ENCODE results near the gene LENEP. TPM values are rescaled to one million over a fixed set of nuclear protein-coding genes. Genes with fewer than 3 reads are reported as not detected.

The LENEP gene
- total and polyA plus RNA-seq, 12 donors: 0.44 TPM; not detected in 11

DNA sequence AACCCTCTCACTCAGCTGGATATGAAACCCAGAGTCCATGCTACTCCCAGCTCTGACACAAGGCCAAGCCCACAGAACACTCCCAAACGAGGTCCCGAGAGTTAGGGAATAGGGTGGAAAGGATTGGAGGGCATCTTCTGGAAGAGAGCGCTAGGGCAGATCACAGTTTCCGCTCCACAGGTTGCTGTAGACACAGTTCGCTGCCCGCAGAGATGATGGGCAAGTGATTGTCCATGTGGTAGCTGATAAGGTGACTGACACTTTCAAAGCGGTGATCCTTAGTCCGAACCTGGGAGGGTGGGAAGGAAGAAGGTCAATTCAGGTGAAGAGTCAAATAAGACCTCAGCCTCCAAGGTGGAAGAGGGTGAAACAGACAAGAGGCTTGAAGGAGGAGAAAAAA lies 29.7 kb upstream of the LENEP start:
- Histone ChIP-seq H3K4me1 (replicated peaks in 1 of 2) (peaks cover 13 to 29% of the 10 kb centered on the region in 2 donors), H3K4me3 (no peak overlapping the region), H3K27ac (peak overlapping the region in 1 of 5 donors; percentile 98), H3K9me3 (replicated peaks in 1 of 3) (no peaks in the 10 kb centered on the region), H3K36me3 (replicated peaks in 1 of 2) (peaks cover 0 to 72% of the 10 kb centered on the region in 2 donors), H3K27me3 (no peaks in the 10 kb centered on the region)
- no peak for DNase-seq
- intact Hi-C loops (cut with DNase I): loop anchor here in 1 of 2 donors (5.0 kb wide), 1 partner anchor 34 kb away; no protein-coding TSS in a partner anchor
- WGBS, 4 donors: 78 to 84% (median 79%) methylated on average over 8 of the region's 8 CpGs
- no peak for TF ChIP-seq POLR2A (IDR thresholded peaks at IDR 0.05)
- TF ChIP-seq CTCF (IDR thresholded peaks at IDR 0.05): no peak

GRCh38 chr1:154964359-154964758 lies 29.0 kb upstream of the LENEP start:
- H3K4me3 ChIP-seq: no peak overlapping the region
- intact Hi-C loops (cut with DNase I): loop anchor here in 1 of 2 donors (5.0 kb wide), 1 partner anchor 33 kb away; no protein-coding TSS in a partner anchor

DNA sequence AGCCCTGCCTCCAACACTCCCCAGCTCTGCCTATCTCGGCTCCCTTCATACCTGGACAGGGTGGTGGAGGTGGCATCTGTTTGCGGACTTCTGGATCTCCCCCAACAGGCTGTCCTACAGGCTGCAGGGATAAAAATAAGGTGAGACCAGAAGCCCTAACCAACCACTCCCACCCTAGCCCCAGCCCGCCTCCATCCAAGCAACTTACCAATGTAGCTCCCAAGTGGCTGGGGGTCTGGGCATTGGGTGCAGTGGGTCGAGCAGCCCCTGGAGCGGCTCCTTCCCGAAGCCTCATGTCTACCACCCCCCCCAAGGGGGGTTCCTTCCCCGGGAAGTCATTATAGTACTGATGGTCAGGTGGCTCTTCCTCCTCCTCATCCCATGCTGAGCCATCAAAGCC lies 27.3 kb upstream of the LENEP start:
- TF ChIP-seq CTCF (IDR thresholded peaks at IDR 0.05) (no peak), POLR2A (IDR thresholded peaks at IDR 0.05) (no peak)
- Histone ChIP-seq H3K27me3 (no peaks in the 10 kb centered on the region), H3K4me3 (no peak overlapping the region), H3K9me3 (replicated peaks in 1 of 3) (no peaks in the 10 kb centered on the region), H3K4me1 (replicated peaks in 1 of 2) (peaks cover 23 to 41% of the 10 kb centered on the region in 2 donors), H3K36me3 (replicated peaks in 1 of 2) (peaks cover 0 to 61% of the 10 kb centered on the region in 2 donors), H3K27ac (peak overlapping the region in 1 of 5 donors; percentile 70)
- WGBS, 4 donors: 81 to 85% (median 84%) methylated on average over 5 to 7 of the region's 7 CpGs
- DNase-seq: no peak
- intact Hi-C loops (cut with DNase I): loop anchor here in 1 of 2 donors (5.0 kb wide), 1 partner anchor 36 kb away; the partner anchor contains the start of gene ZBTB7B

More at GRCh38 chr1:154964359-154964758, 29.0 kb upstream of the LENEP start:
- H3K9me3 ChIP-seq (replicated peaks in 1 of 3): no peaks in the 10 kb centered on the region
- H3K27ac ChIP-seq: no peak overlapping the region
- H3K27me3 ChIP-seq: no peaks in the 10 kb centered on the region
- TF ChIP-seq CTCF (IDR thresholded peaks at IDR 0.05) (no peak), POLR2A (IDR thresholded peaks at IDR 0.05) (no peak)
- no peak for DNase-seq
- peaks cover 0 to 65% of the 10 kb centered on the region in 2 donors for H3K36me3 ChIP-seq (replicated peaks in 1 of 2)
- H3K4me1 ChIP-seq (replicated peaks in 1 of 2): peaks cover 13 to 37% of the 10 kb centered on the region in 2 donors
- 87 to 91% (median 90%) methylated on average over 6 of the region's 6 CpGs for WGBS, 4 donors

DNA sequence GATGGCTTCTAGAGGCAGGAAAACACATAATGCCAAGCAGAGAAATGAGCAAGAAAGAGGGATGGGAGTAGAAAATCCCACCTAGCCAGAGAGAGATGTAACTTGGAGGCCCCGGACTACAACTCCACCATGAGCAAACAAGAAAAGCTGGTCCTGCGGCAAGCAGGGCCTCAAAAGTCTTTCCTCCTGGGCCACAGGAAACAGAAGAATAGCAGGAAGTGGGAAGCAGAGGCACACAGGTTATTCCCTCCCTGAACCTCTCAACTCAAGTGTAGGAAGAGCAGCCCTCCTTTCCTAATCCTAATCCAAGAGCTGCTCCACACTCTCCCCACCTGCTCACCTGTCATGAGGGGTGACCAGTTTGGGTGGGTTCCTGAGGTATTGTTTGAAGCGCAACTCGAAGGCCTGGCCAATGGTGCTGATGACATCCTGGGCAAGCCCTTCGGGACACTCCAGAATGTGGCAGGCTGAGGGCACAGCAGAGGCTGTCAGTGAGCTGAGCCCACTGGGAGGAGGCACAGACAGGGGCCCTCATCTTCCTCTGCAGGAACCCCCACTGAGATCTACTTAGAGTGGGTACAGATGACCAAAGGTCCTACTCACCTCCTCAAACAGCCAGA lies 25.9 kb upstream of the LENEP start:
- no peaks in the 10 kb centered on the region for H3K27me3 ChIP-seq
- 74 to 86% (median 82%) methylated on average over 3 to 5 of the region's 5 CpGs for WGBS, 4 donors
- intact Hi-C loops (cut with DNase I): loop anchor here in 1 of 2 donors (5.0 kb wide), 1 partner anchor 35 kb away; the partner anchor contains the start of gene ZBTB7B
- no peaks in the 10 kb centered on the region for H3K9me3 ChIP-seq (replicated peaks in 1 of 3)
- peaks cover 0 to 60% of the 10 kb centered on the region in 2 donors for H3K36me3 ChIP-seq (replicated peaks in 1 of 2)
- H3K27ac ChIP-seq: peak overlapping the region in 2 of 5 donors; percentile 70 to 100
- H3K4me3 ChIP-seq: no peak overlapping the region
- TF ChIP-seq CTCF (IDR thresholded peaks at IDR 0.05) (no peak), POLR2A (IDR thresholded peaks at IDR 0.05) (no peak)
- peaks cover 35 to 51% of the 10 kb centered on the region in 2 donors for H3K4me1 ChIP-seq (replicated peaks in 1 of 2)
- DNase-seq: no peak
